ENCODE data around the gene ZNF738.
"Not testable (repeated sequence)": the region's sequence is repeated elsewhere in the genome, so short reads cannot be mapped to it uniquely, and the experiment has no call there.

Gene ZNF738

DNA sequence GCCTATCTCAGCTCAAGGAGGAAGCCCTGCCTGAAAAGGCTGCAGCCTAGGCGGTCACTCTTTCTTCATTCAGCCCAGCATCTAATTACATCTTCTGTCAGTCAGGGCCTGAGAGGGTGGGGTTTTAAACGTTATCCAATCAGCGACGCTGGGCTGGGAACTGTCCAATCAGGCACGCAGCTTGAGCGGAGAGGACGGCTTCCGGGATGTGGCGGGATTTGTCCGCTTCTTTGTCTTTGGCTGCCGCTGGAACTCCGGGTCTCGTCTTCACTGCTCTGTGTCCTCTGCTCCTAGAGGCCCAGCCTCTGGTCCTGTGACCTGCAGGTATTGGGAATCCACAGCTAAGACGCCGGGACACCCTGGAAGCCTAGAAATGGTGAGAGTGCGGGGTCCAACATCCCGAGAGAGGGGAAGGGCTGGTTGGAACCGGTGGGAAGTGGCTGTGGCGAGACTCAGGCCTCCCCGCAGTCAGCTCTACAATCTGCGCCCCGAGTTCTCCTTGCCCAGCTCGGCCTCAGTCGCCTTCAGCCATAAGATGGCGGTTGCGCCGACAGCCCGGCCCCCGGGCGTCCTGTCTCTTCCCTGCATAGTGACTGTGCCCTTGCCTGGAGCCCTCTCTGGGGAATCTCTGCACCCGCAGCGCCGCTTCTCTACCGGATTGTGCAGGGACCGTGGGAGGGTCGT, at the start of gene ZNF738:
TSS of gene ZNF738 (plus strand) at position 233 of the 684 bp plus-strand sequence. CDS start at position 374, 141 bp downstream.
- DNase-seq (ENCODE audit: low read depth) = peak; percentile 67

DNA sequence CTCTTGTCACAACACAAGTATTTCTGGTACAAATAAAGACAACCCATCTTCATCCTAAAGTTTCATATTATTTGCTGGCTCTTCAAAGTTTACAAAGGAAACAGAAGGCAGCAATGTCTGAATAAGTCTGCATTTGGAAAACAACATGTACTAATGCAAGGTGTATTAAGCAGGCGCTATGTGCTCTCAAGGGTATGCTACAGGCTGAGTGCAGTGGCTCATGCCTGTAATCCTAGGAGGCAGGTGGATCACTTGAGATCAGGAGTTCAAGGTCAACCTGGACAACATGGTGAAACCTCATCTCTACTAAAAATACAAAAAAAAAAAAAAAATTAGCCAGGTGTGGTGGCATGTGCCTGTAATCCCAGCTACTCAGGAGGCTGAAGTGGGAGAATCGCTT, 46.0 kb upstream of the ZNF738 start:
- not testable (repeated sequence) for DNase-seq (ENCODE audit: low read depth)

- no peak for DNase-seq (ENCODE audit: low read depth)
Measured at GRCh38 chr19:21314676-21315075, 44.1 kb upstream of the ZNF738 start.

DNA sequence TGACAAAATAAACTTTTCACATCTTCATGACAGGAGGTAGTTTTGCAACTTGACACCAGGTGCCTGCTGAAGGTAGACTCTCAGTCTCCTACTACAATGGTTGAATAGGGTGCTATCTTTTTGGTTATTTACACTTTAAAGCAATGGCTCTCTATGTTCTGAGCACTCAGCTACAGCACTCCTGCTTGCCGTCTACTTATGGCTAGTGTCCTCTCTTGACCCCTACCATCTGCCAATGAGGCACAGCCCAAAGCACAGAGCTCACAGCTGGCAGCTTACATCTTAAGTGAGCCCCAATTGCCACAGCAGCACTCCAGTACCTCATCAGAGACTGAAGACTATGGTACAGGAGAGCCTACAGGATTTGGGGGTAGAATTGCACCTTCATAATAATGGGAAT, 41.0 kb upstream of the ZNF738 start:
- no peak for DNase-seq (ENCODE audit: low read depth)

DNA sequence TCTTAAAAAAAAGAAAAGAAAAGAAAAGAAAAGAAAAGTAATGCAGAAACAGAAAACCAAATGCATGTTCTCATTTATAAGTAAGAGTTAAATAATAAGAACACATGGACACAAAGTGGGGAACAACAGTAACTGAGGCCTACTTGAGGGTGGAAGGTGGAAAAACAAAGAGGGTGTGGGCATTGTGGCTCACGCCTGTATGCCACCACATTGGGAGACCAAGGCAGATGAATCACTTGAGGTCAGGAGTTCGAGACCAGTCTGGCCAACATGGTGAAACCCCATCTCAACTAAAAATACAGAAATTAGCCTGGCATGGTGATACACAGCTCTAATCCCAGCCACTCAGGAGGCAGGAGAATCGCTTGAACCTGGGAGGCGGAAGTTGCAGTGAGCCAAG, 37.7 kb upstream of the ZNF738 start:
- no peak for DNase-seq (ENCODE audit: low read depth)

- DNase-seq (ENCODE audit: low read depth) = no peak
Measured at GRCh38 chr19:21321996-21322395, 36.8 kb upstream of the ZNF738 start.

GRCh38 chr19:21322528-21322927, 36.3 kb upstream of the ZNF738 start:
- DNase-seq (ENCODE audit: low read depth) = no peak

GRCh38 chr19:21323000-21323399, 35.8 kb upstream of the ZNF738 start:
- no peak for DNase-seq (ENCODE audit: low read depth)

DNA sequence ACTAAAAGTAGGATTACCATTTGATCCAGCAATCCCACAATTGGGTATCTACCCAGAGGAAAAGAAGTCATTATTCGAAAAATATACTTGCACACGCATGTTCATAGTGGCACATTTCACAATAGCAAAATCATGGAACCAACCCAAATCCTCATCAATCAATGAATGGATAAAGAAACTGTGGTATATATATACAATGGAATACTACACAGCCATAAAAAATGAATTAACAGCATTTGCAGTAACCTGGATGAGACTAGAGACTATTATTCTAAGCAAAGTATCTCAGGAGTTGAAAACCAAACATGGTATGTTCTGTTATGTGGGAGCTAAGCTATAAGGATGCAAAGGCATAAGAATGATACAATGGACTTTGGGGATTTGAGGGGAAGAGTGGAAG, 32.6 kb upstream of the ZNF738 start:
- no peak for DNase-seq (ENCODE audit: low read depth)

- no peak for DNase-seq (ENCODE audit: low read depth)
Measured at GRCh38 chr19:21328406-21328805, 30.4 kb upstream of the ZNF738 start.

DNA sequence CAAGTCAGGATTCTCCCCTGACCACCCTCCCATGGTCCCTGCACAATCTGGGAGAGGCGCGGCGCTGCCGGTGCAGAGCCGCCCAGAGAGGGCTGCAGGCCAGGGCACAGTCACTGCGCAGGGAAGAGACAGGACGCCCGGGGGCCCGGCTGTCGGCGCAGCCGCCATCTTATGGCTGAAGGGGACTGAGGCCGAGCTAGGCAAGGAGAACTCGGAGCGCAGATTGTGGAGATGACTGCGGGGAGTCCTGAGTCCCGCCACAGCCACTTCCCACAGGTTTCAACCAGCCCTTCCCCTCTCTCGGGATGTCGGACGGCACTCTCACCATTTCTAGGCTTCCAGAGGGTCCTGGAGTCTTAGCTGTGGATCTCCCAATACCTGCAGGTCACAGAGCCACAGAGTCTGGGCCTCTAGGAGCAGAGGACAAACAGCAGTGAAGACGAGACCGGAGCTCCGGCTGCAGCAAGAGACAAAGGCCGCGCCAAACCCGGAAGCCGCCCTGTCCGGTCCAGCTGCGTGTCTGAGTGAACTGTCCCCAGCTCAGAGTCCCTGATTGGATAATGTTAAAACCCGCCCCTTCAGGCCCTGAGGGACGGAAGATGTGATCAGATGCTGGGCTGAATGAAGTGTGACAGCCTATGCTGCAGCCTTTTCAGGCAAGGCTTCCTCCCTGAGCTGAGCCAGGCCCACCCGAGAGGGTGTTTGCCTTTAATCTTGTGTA, 29.8 kb upstream of the ZNF738 start, which contains the start of gene ZNF708:
TSS of gene ZNF708 (minus strand) at position 526 of the 721 bp plus-strand sequence. CDS start at position 328, 198 bp downstream.
- DNase-seq (ENCODE audit: low read depth) = peak; percentile 58

DNA sequence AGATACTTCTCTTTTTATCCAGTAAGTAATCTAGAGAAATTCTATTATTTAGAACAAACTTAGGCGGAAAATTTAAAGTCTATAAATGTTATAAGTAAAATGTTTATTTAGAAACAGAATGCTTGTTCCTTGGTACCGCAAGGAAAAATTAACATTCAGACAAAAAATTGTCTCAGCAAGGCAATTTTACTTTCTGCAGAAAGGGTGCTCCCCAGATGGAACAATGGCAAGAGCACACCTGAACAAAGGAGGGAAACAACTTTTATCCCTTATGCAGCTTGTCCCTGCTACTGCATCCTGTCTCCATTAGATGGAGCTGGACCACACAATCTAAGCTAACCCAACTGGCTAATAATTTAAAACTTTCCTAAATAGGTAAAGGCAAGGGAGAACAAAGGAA, 23.1 kb upstream of the ZNF738 start:
- DNase-seq (ENCODE audit: low read depth) = no peak

- DNase-seq (ENCODE audit: low read depth) = not testable (repeated sequence)
Measured at GRCh38 chr19:21344841-21345240, 14.0 kb upstream of the ZNF738 start.

DNA sequence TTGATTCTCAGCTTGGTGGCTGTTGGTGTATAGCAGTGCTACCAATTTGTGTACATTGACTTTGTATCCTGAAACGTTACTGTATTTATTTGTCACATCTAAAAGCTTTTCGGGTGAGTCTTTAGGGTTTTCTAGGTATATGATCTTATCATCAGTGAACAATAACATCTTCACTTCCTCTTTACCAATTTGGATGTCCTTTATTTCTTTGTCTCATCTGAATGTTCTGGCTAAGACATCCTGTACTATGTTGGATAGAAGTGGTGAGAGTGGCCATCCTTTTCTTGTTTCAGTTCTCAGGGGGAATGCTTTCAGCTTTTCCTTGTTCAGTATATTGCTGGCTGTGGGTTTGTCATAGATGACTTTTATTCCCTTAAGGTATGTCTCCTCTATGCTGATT, 6.0 kb upstream of the ZNF738 start:
- no peak for DNase-seq (ENCODE audit: low read depth)

DNA sequence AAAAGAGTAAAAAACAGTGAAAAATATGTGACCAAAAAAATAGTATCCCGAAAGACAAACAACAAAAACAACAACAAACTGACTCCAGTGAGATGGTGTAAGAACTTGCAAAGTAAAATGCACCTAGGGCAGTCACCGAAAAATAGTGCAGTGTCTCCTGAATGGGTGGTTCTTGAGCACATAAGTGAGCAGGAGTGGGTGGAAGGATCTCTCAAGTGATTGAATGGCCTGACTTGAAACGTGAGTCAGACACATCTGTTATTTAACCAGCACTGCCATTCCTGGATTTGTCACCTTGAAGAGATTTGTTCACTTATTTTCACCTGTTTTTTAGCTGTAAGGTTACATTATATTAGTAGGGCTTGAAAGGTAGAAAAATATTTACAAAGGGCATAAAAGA, 3.5 kb downstream of the ZNF738 start:
- no peak for DNase-seq (ENCODE audit: low read depth)

DNA sequence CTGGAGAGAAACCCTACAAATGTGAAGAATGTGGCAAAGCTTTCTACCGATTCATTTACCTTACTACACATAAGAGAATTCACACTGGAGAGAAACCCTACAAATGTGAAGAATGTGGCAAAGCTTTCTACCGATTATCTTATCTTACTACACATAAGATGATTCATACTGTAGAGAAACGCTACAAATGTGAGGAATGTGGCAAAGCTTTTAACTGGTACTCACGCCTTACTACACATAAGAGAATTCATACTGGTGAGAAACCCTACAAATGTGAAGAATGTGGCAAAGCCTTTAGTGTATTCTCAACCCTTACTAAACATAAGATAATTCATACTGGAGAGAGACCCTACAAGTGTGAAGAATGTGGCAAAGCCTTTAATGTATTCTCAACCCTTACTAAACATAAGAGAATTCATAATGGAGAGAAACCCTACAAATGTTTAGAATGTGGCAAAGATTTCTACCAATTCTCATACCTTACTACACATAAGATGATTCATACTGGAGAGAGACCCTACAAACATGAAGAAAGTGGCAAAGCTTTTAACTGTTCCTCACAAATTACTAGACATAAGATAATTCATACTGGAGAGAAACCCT, 25.3 kb downstream of the ZNF738 start:
- DNase-seq (ENCODE audit: low read depth) = no peak

- no peak for DNase-seq (ENCODE audit: low read depth)
Measured at GRCh38 chr19:21396121-21396520, 37.3 kb downstream of the ZNF738 start.

GRCh38 chr19:21396893-21397572, 38.2 kb downstream of the ZNF738 start, which contains the start of gene ZNF493:
Gene ZNF493 (plus strand): TSS chr19:21397133. CDS start chr19:21397238, 105 bp downstream.
- DNase-seq (ENCODE audit: low read depth) = peak; percentile 79

DNA sequence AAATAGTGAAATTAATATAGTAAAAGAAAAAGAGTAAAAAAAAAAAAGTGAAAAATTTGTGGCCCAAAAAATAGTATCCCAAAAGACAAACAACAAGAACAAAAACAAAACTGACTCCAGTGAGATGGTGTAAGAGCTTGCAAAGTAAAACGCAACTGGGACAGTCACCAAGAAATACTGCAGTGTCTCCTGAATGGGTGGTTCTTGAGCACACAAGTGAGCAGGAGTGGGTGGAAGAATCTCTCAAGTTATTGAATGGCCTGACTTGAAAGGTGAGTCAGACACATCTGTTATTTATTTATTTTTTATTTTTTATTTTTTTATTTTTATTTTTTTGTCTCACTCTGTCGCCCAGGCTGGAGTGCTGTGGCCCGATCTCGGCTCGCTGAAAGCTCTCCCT, 40.1 kb downstream of the ZNF738 start:
- DNase-seq (ENCODE audit: low read depth) = no peak

- DNase-seq (ENCODE audit: low read depth) = no peak
Measured at GRCh38 chr19:21402303-21402985, 43.6 kb downstream of the ZNF738 start.

DNA sequence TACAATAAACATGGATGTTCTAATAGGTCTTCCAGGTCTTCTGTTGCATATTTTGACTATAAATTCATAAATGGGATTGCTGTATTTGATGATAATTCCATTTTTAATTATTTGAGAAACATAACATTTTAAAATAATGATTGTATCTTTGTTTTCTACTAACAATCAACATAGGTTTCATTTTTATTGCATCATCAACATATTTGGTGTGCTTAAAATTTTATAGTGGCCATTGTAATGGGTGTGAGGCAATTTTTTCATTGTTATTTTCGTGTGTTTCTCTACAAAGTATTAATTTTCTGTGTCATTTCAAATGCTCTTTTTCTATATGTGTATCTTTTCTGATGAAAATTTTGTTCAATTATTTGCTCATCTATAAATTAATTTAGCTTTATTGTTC, 51.4 kb downstream of the ZNF738 start:
- no peak for DNase-seq (ENCODE audit: low read depth)

GRCh38 chr19:21422244-21422643, 63.4 kb downstream of the ZNF738 start:
- no peak for DNase-seq (ENCODE audit: low read depth)
